Ovary (tissue), 3 donors: Measurements from ENCODE around the gene MKI67.

Experiments used
- EP300 ChIP-seq: sonication (generic); formaldehyde crosslinking; IDR thresholded peaks from one replicate; pipeline ENCODE4 v1.6.1; 2017; ENCODE audit warnings: antibody characterized with exemption
- POLR2A ChIP-seq: fragments of 450-650 bp; IDR thresholded peaks from one replicate; pipeline ENCODE4 v1.6.1; 2017; ENCODE audit warnings: antibody characterized with exemption, mild to moderate bottlenecking, moderate library complexity
- TF ChIP-seq, protein P1 (sequence below), 3 donors: fragments of 450-650 bp in 2 of 3; fragments of 200-600 bp in 1 of 3; IDR thresholded peaks; one replicate each; pipeline versions ENCODE4 v1.5.1 to v1.8.0; 2016 to 2022; ENCODE audit warnings: antibody characterized with exemption in 3 of 3, mild to moderate bottlenecking in 1 of 3
- donor health status: DM: no; HTN: no; CAD: no.

DNA sequence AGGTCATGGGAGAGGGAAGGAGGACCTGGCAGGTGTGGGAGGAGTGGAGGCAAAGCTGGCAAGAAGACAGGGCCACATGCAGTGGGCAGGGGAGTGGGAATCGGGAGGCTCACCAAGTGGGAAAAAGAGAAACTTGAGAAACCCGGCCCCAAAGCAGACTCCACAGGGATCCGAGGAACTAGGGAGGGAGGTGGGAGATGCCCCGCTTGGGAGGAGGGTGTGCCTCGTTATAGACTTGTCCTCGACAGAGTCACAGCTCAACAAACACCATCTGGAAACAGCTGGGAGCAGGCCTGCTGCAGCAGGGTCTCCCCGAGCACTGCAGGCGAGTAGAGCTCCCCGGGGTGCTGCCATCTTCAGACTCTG is 54.8 kb downstream of the MKI67 start:
- TF ChIP-seq, protein P1, sequence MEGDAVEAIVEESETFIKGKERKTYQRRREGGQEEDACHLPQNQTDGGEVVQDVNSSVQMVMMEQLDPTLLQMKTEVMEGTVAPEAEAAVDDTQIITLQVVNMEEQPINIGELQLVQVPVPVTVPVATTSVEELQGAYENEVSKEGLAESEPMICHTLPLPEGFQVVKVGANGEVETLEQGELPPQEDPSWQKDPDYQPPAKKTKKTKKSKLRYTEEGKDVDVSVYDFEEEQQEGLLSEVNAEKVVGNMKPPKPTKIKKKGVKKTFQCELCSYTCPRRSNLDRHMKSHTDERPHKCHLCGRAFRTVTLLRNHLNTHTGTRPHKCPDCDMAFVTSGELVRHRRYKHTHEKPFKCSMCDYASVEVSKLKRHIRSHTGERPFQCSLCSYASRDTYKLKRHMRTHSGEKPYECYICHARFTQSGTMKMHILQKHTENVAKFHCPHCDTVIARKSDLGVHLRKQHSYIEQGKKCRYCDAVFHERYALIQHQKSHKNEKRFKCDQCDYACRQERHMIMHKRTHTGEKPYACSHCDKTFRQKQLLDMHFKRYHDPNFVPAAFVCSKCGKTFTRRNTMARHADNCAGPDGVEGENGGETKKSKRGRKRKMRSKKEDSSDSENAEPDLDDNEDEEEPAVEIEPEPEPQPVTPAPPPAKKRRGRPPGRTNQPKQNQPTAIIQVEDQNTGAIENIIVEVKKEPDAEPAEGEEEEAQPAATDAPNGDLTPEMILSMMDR (IDR thresholded peaks at IDR 0.05) = no peak
- no peak for TF ChIP-seq POLR2A
- no peak for TF ChIP-seq EP300
